Loucy (cell line): ENCODE data around the gene WWC1.
"Not testable (repeated sequence)": the region's sequence is repeated elsewhere in the genome, so short reads cannot be mapped to it uniquely, and the experiment has no call there.

Source experiments
- H2AFZ ChIP-seq: fragments of 200-600 bp; sonication (generic); 2 replicates; pipeline ENCODE4 v1.6.0; 2016; ENCODE audit warnings: antibody characterized with exemption, mild to moderate bottlenecking, low read length, moderate library complexity
- H3F3A ChIP-seq: fragments of 200-600 bp; 2 replicates; pipeline ENCODE4 v1.6.0; 2016; ENCODE audit warnings: antibody characterized with exemption, low read depth, mild to moderate bottlenecking
- H3K27me3 ChIP-seq: fragments of 200-600 bp; sonication (generic); 2 replicates; pipeline ENCODE4 v1.6.1; 2014; ENCODE audit warnings: low read length, mild to moderate bottlenecking; ENCODE audit not compliant: insufficient read depth, poor library complexity, severe bottlenecking
- H3K36me3 ChIP-seq: fragments of 200-600 bp; sonication (generic); 2 replicates; pipeline ENCODE4 v1.6.1; 2016; ENCODE audit warnings: low read length; ENCODE audit not compliant: insufficient read depth
- H3K4me1 ChIP-seq: fragments of 200-600 bp; sonication (generic); 2 replicates; pipeline ENCODE4 v1.5.1; 2014; ENCODE audit warnings: low read length, mild to moderate bottlenecking; ENCODE audit not compliant: insufficient read depth, poor library complexity, severe bottlenecking
- H3K4me2 ChIP-seq: fragments of 200-600 bp; sonication (generic); 2 replicates; pipeline ENCODE4 v1.6.0; 2014; ENCODE audit warnings: antibody characterized with exemption, low read length, low read depth, mild to moderate bottlenecking; ENCODE audit not compliant: poor library complexity, severe bottlenecking
- H3K4me3 ChIP-seq: fragments of 200-600 bp; sonication (generic); 2 replicates; pipeline ENCODE4 v1.5.1; 2014; ENCODE audit warnings: low read length, mild to moderate bottlenecking, mixed read lengths; ENCODE audit not compliant: poor library complexity, severe bottlenecking
- H3K79me2 ChIP-seq: fragments of 200-600 bp; sonication (generic); 2 replicates; pipeline ENCODE4 v1.6.1; 2014; ENCODE audit warnings: low read length; ENCODE audit not compliant: insufficient read depth
- H3K9ac ChIP-seq: fragments of 200-600 bp; sonication (generic); 2 replicates; pipeline ENCODE4 v1.6.0; 2014; ENCODE audit warnings: mild to moderate bottlenecking, low read depth, low read length, moderate library complexity; ENCODE audit not compliant: poor library complexity, severe bottlenecking
- H3K9me2 ChIP-seq: fragments of 200-600 bp; sonication (generic); replicated peaks from 2 replicates; pipeline ENCODE4 v1.6.1; 2016; ENCODE audit warnings: low read depth, low read length, mixed read lengths
- H3K9me3 ChIP-seq: fragments of 200-600 bp; sonication (generic); 2 replicates; pipeline ENCODE4 v1.6.1; 2014; ENCODE audit warnings: mild to moderate bottlenecking, antibody characterized with exemption, low read length, low read depth; ENCODE audit not compliant: insufficient read depth
- H4K20me1 ChIP-seq: fragments of 200-600 bp; sonication (generic); 2 replicates; pipeline ENCODE4 v1.6.0; 2014; ENCODE audit warnings: antibody characterized with exemption, low read length, mild to moderate bottlenecking; ENCODE audit not compliant: insufficient read depth, poor library complexity, severe bottlenecking
- CTCF ChIP-seq: fragments of 200-600 bp; sonication (generic); conservative IDR thresholded peaks from 2 replicates; pipeline ENCODE4 v1.5.1; 2014; ENCODE audit warnings: mild to moderate bottlenecking, antibody characterized with exemption, low read length
- EZH2phosphoT487 ChIP-seq: fragments of 200-600 bp; IDR thresholded peaks from 2 replicates; pipeline ENCODE4 v1.6.1; 2018; ENCODE audit warnings: antibody characterized with exemption, mild to moderate bottlenecking, moderate library complexity, borderline replicate concordance

The WWC1 gene

GRCh38 chr5:168334695-168335094 lies 43.2 kb downstream of the WWC1 start:
- Histone ChIP-seq H3K79me2 (no peaks in the 10 kb centered on the region), H3K36me3 (no peaks in the 10 kb centered on the region), H3K4me2 (no peak overlapping the region), H3F3A (no peaks in the 10 kb centered on the region), H3K4me3 (no peak overlapping the region), H4K20me1 (no peaks in the 10 kb centered on the region), H3K9ac (no peak overlapping the region), H3K9me3 (no peaks in the 10 kb centered on the region), H3K4me1 (no peaks in the 10 kb centered on the region), H3K9me2 (no peaks in the 10 kb centered on the region), H3K27me3 (no peaks in the 10 kb centered on the region), H2AFZ (no peak overlapping the region)
- TF ChIP-seq EZH2phosphoT487 (no peak), CTCF (no peak)

GRCh38 chr5:168337361-168337760 lies 45.9 kb downstream of the WWC1 start:
- Histone ChIP-seq H3K9ac (no peak overlapping the region), H4K20me1 (no peaks in the 10 kb centered on the region), H3F3A (no peaks in the 10 kb centered on the region), H3K9me2 (no peaks in the 10 kb centered on the region), H2AFZ (no peak overlapping the region), H3K9me3 (no peaks in the 10 kb centered on the region), H3K4me2 (no peak overlapping the region), H3K79me2 (no peaks in the 10 kb centered on the region), H3K36me3 (no peaks in the 10 kb centered on the region), H3K4me1 (no peaks in the 10 kb centered on the region), H3K4me3 (no peak overlapping the region), H3K27me3 (no peaks in the 10 kb centered on the region)
- TF ChIP-seq EZH2phosphoT487 (no peak), CTCF (no peak)

- H3K27me3 ChIP-seq = no peaks in the 10 kb centered on the region
- no peaks in the 10 kb centered on the region for H3K36me3 ChIP-seq
- H3K4me2 ChIP-seq = no peak overlapping the region
- no peaks in the 10 kb centered on the region for H4K20me1 ChIP-seq
- no peak overlapping the region for H3K4me3 ChIP-seq
- no peaks in the 10 kb centered on the region for H3K9me2 ChIP-seq
- no peaks in the 10 kb centered on the region for H3F3A ChIP-seq
- H2AFZ ChIP-seq = no peak overlapping the region
- H3K4me1 ChIP-seq = no peaks in the 10 kb centered on the region
- no peak overlapping the region for H3K9ac ChIP-seq
- no peak; the same call in 1 of the 2 replicates for TF ChIP-seq CTCF
- no peak for TF ChIP-seq EZH2phosphoT487
- H3K79me2 ChIP-seq = no peaks in the 10 kb centered on the region
- H3K9me3 ChIP-seq = no peaks in the 10 kb centered on the region
Measured at GRCh38 chr5:168339109-168339771, 47.8 kb downstream of the WWC1 start.

GRCh38 chr5:168339772-168340140 lies 48.3 kb downstream of the WWC1 start:
- H2AFZ ChIP-seq, H3K4me1 ChIP-seq, H3F3A ChIP-seq, H3K27me3 ChIP-seq, H4K20me1 ChIP-seq, H3K9me2 ChIP-seq, H3K4me2 ChIP-seq, H3K9me3 ChIP-seq, H3K9ac ChIP-seq, H3K79me2 ChIP-seq, H3K36me3 ChIP-seq, H3K4me3 ChIP-seq: not testable (repeated sequence)
